Measurements from ENCODE around the gene DUS2. TPM values are rescaled to one million over a fixed set of nuclear protein-coding genes. Genes with fewer than 3 reads are reported as not detected.

Gene DUS2
- total RNA-seq, 1 experiment from 2014 or later, result 27.3 TPM

DNA sequence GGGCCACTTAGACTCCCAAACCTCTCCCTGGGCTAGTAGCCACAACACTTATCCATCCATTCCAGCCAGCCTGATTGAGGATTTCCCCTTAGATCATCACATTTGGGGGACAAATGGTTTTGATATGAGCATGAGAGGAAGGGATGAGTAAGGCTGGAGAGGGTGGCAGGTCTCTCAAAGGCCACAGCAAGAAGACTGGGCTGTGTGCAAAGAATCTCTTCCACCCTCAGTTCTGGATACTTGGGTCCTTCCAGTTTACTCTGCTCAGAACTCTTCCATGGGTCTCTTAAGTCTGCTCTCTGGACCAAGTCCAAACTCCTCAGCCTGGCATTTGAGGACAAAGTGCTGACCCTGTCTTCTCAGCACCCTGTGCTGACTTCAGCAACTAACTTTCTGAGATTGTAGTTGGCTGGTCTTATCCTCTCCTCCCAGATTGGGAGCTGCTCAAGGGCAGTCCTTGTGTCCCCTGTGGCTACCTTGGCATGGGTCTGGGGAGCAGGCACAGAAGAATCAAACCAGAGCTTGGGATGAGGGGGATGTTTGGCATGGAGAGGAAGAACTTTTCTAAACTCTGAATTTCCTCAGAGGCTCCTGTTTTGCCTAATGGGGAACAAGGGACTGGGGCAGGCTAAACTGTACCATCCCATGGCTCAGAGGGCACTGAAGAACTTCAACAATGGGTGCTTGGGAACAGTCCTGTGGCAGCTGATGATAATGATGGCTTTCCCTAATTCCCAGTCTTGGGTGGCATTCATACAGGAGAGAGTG is 59.0 kb downstream of the DUS2 start:
- H3K4me3 ChIP-seq (replicated peaks in 1 of 2; ENCODE audit: low read depth in 1 of 2, low read length in 2 of 2), result no peak overlapping the region
- H3K79me2 ChIP-seq (ENCODE audit: insufficient read depth, low read length), result peaks cover 17% of the 10 kb centered on the region
- H3K9ac ChIP-seq (ENCODE audit: low read length), result no peak overlapping the region
- no peaks in the 10 kb centered on the region for H3K27me3 ChIP-seq (ENCODE audit: insufficient read depth, low read length)
- ATAC-seq (no peak), DNase-seq (ENCODE audit: low read depth, low spot score) (no peak)
- BruUV-seq (replicated peaks), result no TSS peak
- H3K4me2 ChIP-seq (ENCODE audit: low read length), result no peak overlapping the region
- ChIA-PET CTCF (no interaction called here), RAD21 (ENCODE audit: low non-redundant PET in 1 of 2, low total read pairs in 2 of 2, uncharacterized antibody in 2 of 2, unreplicated experiment in 2 of 2) (no interaction called here), POLR2A (no interaction called here)
- intact Hi-C loops (cut with micrococcal nuclease), result no loop called here
- H3K27ac ChIP-seq (ENCODE audit: low read depth, low read length), result no peak overlapping the region
- no peaks in the 10 kb centered on the region for H3K9me3 ChIP-seq (ENCODE audit: control insufficient read depth in 1 of 2, insufficient read depth in 1 of 2, low read depth in 1 of 2, low read length in 2 of 2)
- H2AFZ ChIP-seq (ENCODE audit: low read depth, low read length, poor library complexity, severe bottlenecking), result no peak overlapping the region
- H3K36me3 ChIP-seq (ENCODE audit: control insufficient read depth in 1 of 2, insufficient read depth in 2 of 2, low read length in 2 of 2), result peaks cover 3 to 8% of the 10 kb centered on the region in 2 experiments; a peak in 2 of 4 replicates
- H3K9me2 ChIP-seq (ENCODE audit: insufficient read depth), result no peaks in the 10 kb centered on the region
- no peaks in the 10 kb centered on the region for H4K20me1 ChIP-seq (ENCODE audit: insufficient read depth)
- no peak for TF ChIP-seq ELF1 (IDR thresholded peaks at IDR 0.05; ENCODE audit: borderline replicate concordance, low read depth)
- no peak for TF ChIP-seq EZH2 (IDR thresholded peaks at IDR 0.05)
- TF ChIP-seq CEBPB (IDR thresholded peaks at IDR 0.05; ENCODE audit: low read depth), result no peak
- TF ChIP-seq, protein P1, sequence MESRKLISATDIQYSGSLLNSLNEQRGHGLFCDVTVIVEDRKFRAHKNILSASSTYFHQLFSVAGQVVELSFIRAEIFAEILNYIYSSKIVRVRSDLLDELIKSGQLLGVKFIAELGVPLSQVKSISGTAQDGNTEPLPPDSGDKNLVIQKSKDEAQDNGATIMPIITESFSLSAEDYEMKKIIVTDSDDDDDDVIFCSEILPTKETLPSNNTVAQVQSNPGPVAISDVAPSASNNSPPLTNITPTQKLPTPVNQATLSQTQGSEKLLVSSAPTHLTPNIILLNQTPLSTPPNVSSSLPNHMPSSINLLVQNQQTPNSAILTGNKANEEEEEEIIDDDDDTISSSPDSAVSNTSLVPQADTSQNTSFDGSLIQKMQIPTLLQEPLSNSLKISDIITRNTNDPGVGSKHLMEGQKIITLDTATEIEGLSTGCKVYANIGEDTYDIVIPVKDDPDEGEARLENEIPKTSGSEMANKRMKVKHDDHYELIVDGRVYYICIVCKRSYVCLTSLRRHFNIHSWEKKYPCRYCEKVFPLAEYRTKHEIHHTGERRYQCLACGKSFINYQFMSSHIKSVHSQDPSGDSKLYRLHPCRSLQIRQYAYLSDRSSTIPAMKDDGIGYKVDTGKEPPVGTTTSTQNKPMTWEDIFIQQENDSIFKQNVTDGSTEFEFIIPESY (IDR thresholded peaks at IDR 0.05; ENCODE audit: extremely low read depth, insufficient replicate concordance, low read length), result no peak
- no peak for TF ChIP-seq RAD21 (IDR thresholded peaks at IDR 0.05; ENCODE audit: low read depth)
- TF ChIP-seq, protein P2, sequence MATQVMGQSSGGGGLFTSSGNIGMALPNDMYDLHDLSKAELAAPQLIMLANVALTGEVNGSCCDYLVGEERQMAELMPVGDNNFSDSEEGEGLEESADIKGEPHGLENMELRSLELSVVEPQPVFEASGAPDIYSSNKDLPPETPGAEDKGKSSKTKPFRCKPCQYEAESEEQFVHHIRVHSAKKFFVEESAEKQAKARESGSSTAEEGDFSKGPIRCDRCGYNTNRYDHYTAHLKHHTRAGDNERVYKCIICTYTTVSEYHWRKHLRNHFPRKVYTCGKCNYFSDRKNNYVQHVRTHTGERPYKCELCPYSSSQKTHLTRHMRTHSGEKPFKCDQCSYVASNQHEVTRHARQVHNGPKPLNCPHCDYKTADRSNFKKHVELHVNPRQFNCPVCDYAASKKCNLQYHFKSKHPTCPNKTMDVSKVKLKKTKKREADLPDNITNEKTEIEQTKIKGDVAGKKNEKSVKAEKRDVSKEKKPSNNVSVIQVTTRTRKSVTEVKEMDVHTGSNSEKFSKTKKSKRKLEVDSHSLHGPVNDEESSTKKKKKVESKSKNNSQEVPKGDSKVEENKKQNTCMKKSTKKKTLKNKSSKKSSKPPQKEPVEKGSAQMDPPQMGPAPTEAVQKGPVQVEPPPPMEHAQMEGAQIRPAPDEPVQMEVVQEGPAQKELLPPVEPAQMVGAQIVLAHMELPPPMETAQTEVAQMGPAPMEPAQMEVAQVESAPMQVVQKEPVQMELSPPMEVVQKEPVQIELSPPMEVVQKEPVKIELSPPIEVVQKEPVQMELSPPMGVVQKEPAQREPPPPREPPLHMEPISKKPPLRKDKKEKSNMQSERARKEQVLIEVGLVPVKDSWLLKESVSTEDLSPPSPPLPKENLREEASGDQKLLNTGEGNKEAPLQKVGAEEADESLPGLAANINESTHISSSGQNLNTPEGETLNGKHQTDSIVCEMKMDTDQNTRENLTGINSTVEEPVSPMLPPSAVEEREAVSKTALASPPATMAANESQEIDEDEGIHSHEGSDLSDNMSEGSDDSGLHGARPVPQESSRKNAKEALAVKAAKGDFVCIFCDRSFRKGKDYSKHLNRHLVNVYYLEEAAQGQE (IDR thresholded peaks at IDR 0.05; ENCODE audit: low read depth), result no peak
- TF ChIP-seq EZH2phosphoT487 (IDR thresholded peaks at IDR 0.05; ENCODE audit: borderline replicate concordance), result no peak
- TF ChIP-seq, protein P3, sequence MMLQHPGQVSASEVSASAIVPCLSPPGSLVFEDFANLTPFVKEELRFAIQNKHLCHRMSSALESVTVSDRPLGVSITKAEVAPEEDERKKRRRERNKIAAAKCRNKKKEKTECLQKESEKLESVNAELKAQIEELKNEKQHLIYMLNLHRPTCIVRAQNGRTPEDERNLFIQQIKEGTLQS (IDR thresholded peaks at IDR 0.05), result no peak
- TF ChIP-seq JUND (IDR thresholded peaks at IDR 0.05), result no peak
- no peak for TF ChIP-seq YY1 (IDR thresholded peaks at IDR 0.05; ENCODE audit: extremely low read depth, insufficient replicate concordance, low read depth, low read length)
- no peak for TF ChIP-seq CBX3 (IDR thresholded peaks at IDR 0.05; ENCODE audit: low read depth)
- TF ChIP-seq SRF (IDR thresholded peaks at IDR 0.05; ENCODE audit: low read depth), result no peak
- no peak for TF ChIP-seq POLR2A (IDR thresholded peaks at IDR 0.05; ENCODE audit: borderline replicate concordance, extremely low read depth, insufficient read depth, insufficient read length)
- TF ChIP-seq FOSL1 (IDR thresholded peaks at IDR 0.05; ENCODE audit: low read depth), result no peak
- TF ChIP-seq EGR1 (IDR thresholded peaks at IDR 0.05; ENCODE audit: low read depth), result no peak
- no peak for TF ChIP-seq SIN3A (IDR thresholded peaks at IDR 0.05; ENCODE audit: low read depth)
- peaks cover 4 to 10% of the 10 kb centered on the region in 2 experiments; a peak in 1 of 4 replicates for H3K4me1 ChIP-seq (ENCODE audit: control insufficient read depth in 1 of 2, insufficient read depth in 2 of 2, low read length in 2 of 2)

Data from HCT116 (cell line).